D721Med (cell line): ENCODE data around the gene TAF11L6.
"Not testable (repeated sequence)": the region's sequence is repeated elsewhere in the genome, so short reads cannot be mapped to it uniquely, and the experiment has no call there.

ENCODE experiments used
- DNase-seq: peaks from one replicate; pipeline ENCODE4 v3.0.0; 2011; ENCODE audit warnings: low spot score; ENCODE audit not compliant: insufficient read length
- FAIRE-seq: peaks from 2 replicates; lab custom pipeline; 2011; peaks lifted over from hg19 to GRCh38; lab: Jason Lieb, UNC
- CTCF ChIP-seq: IDR thresholded peaks from 2 replicates; pipeline ENCODE4 v1.5.1; 2012; ENCODE audit warnings: mild to moderate bottlenecking, control low read depth; ENCODE audit not compliant: insufficient read depth; ENCODE audit errors: missing control alignments

Gene TAF11L6

GRCh38 chr5:17528369-17528768, at the start of gene TAF11L6:
Gene TAF11L6 (plus strand): TSS chr5:17528669.
- FAIRE-seq, DNase-seq: not testable (repeated sequence)

- no peak for TF ChIP-seq CTCF
- FAIRE-seq = no peak
- no peak for DNase-seq
These were observed 47.1 kb upstream of the TAF11L6 start for GRCh38 chr5:17481378-17481777.

GRCh38 chr5:17482790-17483189, 45.7 kb upstream of the TAF11L6 start:
- TF ChIP-seq CTCF = no peak
- no peak for FAIRE-seq
- DNase-seq = no peak

- not testable (repeated sequence) for FAIRE-seq, DNase-seq
These were observed 41.9 kb upstream of the TAF11L6 start for GRCh38 chr5:17486464-17487173.

GRCh38 chr5:17487174-17487512, 41.3 kb upstream of the TAF11L6 start:
- no peak for DNase-seq
- no peak for FAIRE-seq
- no peak for TF ChIP-seq CTCF

GRCh38 chr5:17491257-17491656, 37.2 kb upstream of the TAF11L6 start:
- DNase-seq, FAIRE-seq: not testable (repeated sequence)

- DNase-seq = no peak
- no peak for TF ChIP-seq CTCF
- no peak for FAIRE-seq
These were observed 35.7 kb upstream of the TAF11L6 start for GRCh38 chr5:17492770-17493169.

GRCh38 chr5:17497446-17497845, 31.0 kb upstream of the TAF11L6 start:
- no peak for DNase-seq
- FAIRE-seq = no peak
- no peak for TF ChIP-seq CTCF

GRCh38 chr5:17497931-17498330, 30.5 kb upstream of the TAF11L6 start, which contains the start of gene TAF11L2:
Gene TAF11L2 (plus strand): TSS chr5:17498231.
- FAIRE-seq, DNase-seq: not testable (repeated sequence)
